Measurements from ENCODE around the gene REG3A.

REG3A gene

GRCh38 chr2:79159653-79160052 is at the start of gene REG3A:
Gene REG3A, minus strand, starts transcription at chr2:79159753. Its CDS starts 348 bp downstream, at chr2:79159405.
- no peak for DNase-seq (ENCODE audit: low read depth)

- DNase-seq (ENCODE audit: low read depth): no peak
Observed at GRCh38 chr2:79200762-79201161, 41.2 kb upstream of the REG3A start.

GRCh38 chr2:79191816-79192215 is 32.3 kb upstream of the REG3A start:
- DNase-seq (ENCODE audit: low read depth): no peak

GRCh38 chr2:79191081-79191480 is 31.5 kb upstream of the REG3A start:
- no peak for DNase-seq (ENCODE audit: low read depth)

GRCh38 chr2:79189465-79189864 is 29.9 kb upstream of the REG3A start:
- no peak for DNase-seq (ENCODE audit: low read depth)

- DNase-seq (ENCODE audit: low read depth): no peak
Observed at GRCh38 chr2:79181617-79182016, 22.1 kb upstream of the REG3A start.

- DNase-seq (ENCODE audit: low read depth): no peak
Observed at GRCh38 chr2:79180092-79180491, 20.5 kb upstream of the REG3A start.

- DNase-seq (ENCODE audit: low read depth): no peak
Observed at GRCh38 chr2:79179036-79179435, 19.5 kb upstream of the REG3A start.

GRCh38 chr2:79178076-79178674 is 18.6 kb upstream of the REG3A start:
- DNase-seq (ENCODE audit: low read depth): no peak

- DNase-seq (ENCODE audit: low read depth): no peak
Observed at GRCh38 chr2:79171348-79171958, 11.9 kb upstream of the REG3A start.

- DNase-seq (ENCODE audit: low read depth): no peak
Observed at GRCh38 chr2:79162801-79163200, 3.2 kb upstream of the REG3A start.

- no peak for DNase-seq (ENCODE audit: low read depth)
Observed at GRCh38 chr2:79162132-79162531, 2.6 kb upstream of the REG3A start.

- no peak for DNase-seq (ENCODE audit: low read depth)
Observed at GRCh38 chr2:79159030-79159429, 523 bp downstream of the REG3A start.

- DNase-seq (ENCODE audit: low read depth): no peak
Observed at GRCh38 chr2:79155826-79156476, 3.6 kb downstream of the REG3A start.

GRCh38 chr2:79139423-79139822 is 20.1 kb downstream of the REG3A start:
- no peak for DNase-seq (ENCODE audit: low read depth)

- DNase-seq (ENCODE audit: low read depth): no peak
Observed at GRCh38 chr2:79138385-79138784, 21.2 kb downstream of the REG3A start.

GRCh38 chr2:79131687-79132086 is 27.9 kb downstream of the REG3A start:
- no peak for DNase-seq (ENCODE audit: low read depth)

GRCh38 chr2:79129804-79130203 is 29.7 kb downstream of the REG3A start:
- no peak for DNase-seq (ENCODE audit: low read depth)

- no peak for DNase-seq (ENCODE audit: low read depth)
Observed at GRCh38 chr2:79129260-79129659, 30.3 kb downstream of the REG3A start.

GRCh38 chr2:79128406-79128805 is 31.1 kb downstream of the REG3A start:
- no peak for DNase-seq (ENCODE audit: low read depth)

- DNase-seq (ENCODE audit: low read depth): no peak
Observed at GRCh38 chr2:79125721-79125985, 33.9 kb downstream of the REG3A start.

- no peak for DNase-seq (ENCODE audit: low read depth)
Observed at GRCh38 chr2:79124907-79125720, 34.4 kb downstream of the REG3A start.

GRCh38 chr2:79122676-79123075 is 36.9 kb downstream of the REG3A start:
- DNase-seq (ENCODE audit: low read depth): no peak
